CD4-positive, alpha-beta T cell treated with Interleukin-15 for 4 hours (primary cell): ENCODE results near the gene CFAP65.

ENCODE experiments used
- DNase-seq: peaks from one replicate; pipeline ENCODE4 v3.0.0-alpha.2; 2020; ENCODE audit warnings: low spot score

The CFAP65 gene

DNA sequence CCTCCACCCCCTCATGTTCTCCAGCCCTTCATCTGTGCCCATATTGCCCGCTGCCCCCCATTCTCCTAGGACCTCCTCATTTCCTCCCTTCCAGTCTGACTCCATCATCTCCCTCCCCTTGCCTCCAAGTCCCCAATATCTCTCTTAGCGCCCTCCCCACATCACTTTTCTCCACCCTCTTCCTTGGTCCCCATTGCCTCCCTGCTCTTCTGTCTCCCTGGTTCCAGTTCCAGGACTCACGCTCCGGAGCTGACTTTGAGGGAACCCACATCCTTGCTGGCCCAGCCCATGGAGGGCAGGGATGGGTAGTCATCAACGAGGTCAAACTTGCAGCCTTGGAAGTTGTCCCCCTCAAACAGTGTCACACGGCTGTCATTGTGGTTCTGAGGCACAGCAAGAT, 50.7 kb downstream of the CFAP65 start:
- no peak for DNase-seq

DNA sequence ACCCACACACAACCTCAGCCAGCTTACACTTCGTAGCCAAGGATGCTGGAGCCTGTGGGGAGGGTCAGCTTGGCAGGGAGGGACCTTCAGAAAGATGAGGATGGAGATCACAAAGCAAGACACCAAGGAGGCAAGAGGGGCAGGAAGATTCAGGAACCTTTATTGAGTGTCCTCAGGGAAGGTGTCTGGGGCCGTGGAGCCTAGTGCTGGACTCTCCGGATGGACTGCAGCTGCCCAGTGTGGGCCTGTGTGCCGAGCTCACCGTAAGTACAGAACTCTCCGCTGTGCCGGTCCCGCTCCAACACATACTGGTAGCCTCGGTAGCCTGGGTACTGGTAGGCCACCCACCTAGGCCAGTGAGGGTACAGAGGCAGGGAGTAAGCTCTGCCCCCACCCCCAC, 51.3 kb downstream of the CFAP65 start:
- DNase-seq, result no peak

DNA sequence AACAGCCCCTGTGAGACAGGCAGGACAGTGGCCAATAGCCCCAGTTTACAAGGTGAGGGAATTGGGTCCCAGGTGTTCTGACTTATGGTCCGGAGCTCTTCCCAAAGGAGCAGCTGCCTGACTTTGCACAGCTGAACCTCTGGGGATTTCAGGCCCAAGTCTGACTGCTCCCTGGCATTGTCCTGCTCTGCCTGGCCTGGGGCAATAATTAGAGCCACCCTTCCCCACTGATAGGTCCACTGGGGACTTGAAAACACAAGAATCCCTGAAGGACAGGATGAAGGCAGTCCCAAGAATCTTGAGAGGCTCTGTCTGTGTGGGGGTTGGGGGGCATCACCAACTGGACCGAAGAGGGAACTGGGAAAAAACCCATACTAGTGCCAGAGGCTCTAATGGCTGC, 52.7 kb downstream of the CFAP65 start:
- no peak for DNase-seq

DNA sequence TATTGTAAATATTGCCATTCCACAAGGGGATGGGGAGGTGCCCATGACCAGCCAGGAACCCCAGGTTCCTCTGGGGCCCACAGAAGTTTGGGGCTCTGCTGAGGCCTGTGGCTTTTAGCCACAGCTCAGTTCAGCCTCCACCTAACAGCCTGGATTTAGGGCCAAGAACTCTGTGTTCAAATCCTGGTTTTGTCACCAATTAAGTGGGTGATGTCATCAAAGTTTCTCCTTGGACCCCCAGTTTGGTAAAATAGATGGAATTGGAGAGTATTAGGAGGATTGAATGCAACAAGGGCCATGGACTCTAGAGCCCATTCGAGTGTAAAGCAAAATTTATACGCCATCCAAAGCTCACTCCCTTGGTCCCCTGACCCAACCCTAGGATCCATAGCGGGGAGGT, 53.2 kb downstream of the CFAP65 start:
- DNase-seq, result no peak

DNA sequence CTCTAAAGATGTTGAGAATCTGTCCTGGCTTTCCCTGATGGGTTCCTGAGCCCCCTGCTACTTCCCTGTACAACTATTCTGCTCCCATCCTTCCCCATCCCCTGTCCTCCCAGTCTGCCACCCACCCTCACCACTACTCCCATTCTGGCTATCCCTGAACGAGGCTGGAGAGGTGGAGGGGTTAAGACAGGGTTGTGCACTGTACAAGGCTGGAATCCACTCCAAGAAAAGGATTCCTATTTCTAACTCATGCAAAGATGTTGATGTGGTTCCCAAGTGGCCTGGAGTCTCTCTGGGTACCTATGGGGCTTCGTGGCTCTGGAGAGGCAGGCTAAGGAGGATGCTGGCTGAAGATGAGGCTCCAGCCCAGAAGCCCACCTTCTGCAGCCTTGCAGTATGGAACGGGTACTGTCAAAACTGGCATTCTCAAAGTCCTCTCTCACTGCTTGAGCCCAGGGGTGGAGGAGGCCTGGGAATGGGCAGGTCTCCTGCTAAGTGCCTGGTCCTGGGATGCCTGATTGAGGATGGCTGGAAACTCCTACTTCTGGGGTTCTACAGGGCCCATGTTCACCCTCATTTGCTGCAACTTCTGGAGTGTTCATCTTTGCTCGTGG, 55.1 kb downstream of the CFAP65 start:
- DNase-seq, result no peak

DNA sequence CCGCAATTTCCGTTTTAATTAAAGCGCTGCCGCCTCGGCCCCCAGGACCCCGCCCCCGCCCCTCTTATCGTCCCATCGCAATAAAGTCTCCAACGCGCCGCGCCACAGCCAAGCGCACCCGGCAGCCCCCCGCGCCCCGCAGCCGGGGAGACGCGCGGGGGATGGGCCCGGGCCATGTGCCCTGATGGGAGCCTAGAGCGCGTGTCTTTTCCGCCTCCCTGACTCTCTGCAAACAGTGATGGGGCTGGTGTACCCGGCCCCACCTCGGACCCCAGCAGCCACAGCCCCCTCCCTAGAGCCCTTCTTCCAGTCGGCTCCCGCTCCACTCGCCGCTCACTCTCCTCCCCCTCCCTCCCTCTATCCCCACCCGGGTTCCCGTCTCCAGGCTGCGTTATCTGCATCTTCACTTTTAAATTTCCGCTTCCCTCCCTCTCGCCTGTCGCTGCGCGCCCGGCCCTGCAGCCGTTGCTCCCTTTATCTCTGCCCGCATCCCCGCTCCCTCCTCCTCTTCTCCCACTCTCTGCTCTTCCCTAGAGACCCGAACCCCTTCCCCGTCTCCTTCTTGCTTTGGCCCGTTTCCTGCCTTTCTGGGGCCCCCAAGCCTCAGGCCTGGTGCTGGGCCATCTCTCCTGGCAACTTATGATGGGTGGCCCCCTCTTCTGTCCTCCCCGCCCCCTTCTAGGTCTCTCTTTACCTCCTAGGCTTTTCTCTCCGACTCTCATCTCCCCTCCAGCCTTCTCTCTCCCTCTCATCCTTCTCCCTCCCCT, 55.8 kb downstream of the CFAP65 start:
- no peak for DNase-seq

DNA sequence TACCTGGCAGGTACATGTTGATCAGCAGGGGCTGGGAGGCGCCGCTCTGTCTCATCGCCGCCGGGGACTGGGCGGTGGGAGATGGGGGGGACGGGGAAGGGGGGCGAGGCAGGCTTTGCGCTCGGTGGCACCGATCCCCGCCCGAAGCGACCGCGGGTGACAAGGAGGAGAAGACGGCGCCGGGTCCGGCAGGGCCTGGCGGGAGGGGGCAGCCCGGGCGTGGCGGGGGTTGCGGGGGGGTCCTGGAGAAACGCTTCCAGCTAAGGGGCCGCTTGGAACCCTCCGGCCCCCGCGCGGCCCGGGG, 56.3 kb downstream of the CFAP65 start, which contains the start of gene FEV:
FEV (minus strand) TSS at position 164 of the 304 bp plus-strand sequence; CDS start at position 55, 109 bp downstream.
- no peak for DNase-seq

DNA sequence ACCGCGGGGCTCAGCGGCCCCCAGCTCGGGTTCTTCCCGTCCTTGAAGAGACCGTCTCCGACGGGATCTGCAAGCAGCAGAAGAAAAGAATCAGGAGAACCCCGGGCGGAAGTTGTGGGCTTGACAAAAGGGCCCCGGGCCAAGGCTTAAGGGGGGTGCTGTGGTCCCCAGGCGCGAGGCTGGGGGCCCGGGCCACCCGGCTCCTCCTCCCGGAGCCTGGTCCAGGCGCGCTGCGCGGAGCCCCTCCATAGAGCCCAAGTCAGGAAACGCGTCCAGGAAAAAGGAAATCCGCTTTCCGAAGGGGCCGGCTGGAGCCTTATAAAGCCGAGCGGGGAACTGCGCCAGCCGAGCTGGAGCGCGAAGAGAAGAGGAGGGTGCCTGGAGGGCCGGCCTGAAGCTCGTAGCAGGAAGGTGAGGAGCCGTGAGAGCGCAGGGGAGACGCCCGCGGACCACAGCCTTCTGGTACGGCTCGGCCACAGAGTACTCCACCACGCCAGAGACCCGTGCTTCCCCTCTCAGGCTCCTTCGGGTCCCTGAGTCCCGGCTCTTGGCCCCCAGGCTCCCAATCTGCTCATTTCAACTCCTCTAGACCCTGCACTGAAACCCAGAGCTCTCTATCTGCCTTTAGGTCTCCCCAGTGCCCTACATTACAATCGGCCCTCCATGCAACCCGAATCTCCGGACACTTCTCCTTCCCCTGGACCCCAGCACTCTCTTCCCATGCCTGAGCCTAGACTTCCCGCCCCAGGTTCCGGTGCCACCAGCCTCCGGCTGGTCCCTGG, 56.9 kb downstream of the CFAP65 start:
- no peak for DNase-seq

DNA sequence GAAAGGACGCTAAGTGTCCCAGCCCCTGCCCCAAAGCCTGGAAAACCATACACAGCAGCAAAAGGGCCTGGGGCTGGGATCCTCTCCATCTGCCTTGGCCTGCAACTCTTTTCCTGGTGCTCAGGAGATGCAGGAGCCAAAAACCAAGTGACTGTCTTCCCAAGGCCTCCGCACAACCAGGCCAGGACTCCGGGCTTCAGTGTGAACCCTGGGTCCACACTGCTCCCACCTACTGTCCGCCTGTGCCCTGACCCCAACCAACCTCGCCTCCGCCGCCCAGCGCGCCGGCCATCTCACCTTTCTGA, 57.4 kb downstream of the CFAP65 start:
- no peak for DNase-seq

DNA sequence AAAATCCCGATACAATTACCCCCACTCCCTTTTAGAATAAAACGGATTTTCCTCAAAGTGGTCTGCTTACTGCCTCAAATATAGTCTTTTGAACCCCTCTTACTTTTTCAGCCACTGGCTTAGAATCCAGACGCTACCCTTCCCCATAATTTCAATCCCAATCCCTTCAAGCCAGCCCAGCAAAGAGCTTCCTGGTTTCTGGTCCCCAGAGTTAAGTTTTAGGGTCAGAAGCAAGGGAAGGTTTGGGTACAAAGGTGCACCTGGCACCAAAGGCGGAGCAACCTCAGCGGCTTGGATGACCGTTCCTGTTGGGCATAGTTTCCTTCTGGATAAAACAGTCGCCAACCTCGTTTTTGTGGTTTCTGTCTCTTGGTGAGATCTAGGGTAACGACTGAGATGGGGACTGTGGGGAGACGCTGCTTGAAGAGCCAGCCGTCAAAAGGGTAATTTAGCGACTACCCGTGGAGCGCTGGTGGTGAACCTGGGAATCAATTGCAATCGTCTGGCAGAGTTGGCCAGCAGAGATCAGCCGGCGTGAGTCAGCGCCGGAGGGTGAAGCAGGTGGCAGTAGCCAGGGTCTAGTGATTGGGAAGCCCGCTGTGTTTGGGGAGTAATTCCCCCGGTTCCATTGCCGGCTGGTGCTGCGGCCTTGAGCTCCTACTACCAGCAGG, 57.9 kb downstream of the CFAP65 start:
- no peak for DNase-seq

DNA sequence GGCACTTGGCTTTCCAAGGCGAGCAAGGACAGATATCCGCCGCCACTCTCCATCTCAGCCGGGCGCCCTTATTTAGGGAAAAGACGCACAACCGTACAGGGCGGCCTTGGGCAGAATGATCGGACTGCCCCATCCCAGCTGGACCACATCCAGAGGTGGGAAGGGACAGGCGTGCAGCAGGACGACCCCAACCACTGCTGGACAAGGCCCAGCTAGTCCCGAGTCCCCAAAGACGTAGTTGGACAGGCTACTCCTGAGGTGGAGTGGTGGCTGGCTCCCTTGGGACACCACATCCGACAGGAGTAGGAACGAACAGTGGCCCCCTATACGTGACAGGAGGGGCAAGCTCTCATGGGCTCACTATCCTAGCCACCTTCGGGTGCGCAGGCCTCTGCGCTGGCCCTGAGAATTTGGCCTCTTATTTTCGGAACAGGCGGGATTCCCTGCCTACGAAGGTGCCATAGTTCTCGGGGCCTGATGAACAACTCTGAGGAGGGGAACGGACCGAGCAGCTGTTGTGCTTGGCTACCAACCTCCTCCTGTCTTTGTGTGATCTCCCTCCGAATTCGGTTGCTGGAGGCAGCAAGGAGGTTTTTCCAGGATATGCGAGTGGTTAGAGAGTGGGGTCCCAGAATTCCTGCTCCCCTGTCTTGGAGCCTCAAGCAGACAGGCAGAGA, 58.6 kb downstream of the CFAP65 start:
- DNase-seq, result no peak

DNA sequence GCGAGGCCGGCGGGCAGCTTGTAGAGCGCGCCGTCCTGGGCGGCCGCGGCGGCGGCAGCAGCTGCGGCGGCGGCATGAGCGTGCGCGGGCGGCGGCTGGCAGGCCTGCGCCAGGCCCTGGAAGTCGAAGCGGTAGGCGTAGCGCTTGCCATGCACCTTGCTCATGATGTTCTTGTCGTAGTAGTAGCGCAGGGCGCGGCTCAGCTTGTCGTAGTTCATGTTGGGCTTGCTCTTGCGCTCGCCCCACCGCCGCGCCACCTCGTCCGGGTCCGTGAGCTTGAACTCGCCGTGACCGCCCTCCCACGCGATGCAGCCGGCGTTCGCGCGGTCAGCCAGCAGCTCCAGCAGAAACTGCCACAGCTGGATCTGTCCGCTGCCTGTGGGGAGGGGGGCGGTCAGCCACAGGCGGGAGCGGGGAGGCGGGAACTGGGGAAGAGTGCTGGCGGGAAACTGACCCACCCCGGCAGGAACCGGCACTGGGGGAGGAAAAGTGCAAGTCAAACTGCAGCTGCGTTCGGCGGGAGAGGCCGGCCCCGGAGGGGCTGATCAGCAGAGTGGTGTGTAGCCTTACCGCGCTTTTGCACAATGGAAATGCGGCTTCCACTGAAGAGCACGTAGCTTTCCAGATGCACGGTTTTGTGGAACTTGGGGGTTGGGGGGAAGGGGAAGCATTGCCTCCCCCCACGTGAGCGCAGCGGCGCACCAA, 59.3 kb downstream of the CFAP65 start:
- DNase-seq, result no peak

DNA sequence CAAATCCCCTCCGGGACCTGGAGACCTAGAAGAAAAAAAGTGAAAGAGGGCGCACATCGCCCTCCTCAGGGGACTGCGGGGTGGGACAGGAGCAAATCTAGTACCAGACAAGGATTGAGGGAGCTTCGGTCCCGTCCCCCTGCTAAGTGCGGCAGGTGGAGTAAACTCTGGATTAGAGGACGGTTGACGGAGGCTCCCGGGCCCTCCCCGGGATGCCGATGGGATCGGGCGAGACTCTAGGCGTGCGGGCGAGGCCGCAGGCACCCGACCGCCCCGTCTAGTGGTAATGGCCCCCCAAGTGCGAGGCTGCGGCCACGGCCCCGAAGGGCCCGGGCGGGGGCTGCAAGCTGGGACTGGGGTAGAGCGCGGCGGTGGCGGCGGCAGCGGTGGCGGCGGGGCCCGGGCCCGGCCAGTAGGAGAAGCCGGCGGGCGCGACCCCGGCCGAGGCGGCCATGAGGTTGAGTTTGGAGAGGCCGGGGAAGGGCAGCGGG, 59.9 kb downstream of the CFAP65 start:
- no peak for DNase-seq

DNA sequence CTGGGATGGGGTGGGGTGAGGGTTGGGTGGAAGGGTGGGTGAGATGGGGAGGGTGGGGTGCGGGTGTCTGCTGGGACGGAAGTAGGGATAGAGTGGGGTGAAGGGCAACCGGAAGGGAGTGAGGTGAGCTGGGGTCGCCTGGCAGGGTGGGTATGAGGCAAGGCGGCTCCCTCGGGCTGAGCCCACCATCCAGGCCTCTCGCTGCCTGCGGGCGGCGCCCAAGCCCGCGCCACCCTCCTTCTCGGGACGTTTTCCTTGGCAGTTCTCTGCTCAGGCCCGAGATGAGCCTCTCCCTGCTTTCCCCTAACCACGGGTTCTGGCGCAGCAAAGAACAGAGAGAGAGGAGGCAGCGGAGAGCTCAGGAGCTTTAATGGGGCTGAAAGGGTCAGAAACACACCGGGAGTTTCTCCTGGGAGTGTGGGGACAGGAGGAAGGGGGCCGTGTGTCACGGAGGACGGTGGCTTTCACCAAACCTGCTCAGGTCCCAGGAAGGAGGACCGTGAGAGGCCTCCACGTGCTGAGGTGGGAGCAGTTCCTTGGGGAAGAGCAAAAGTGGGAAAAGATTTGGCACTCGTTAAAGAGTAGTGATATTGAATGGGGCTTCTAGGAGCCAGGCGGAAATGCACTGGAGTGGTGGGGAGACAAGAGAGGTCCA, 60.5 kb downstream of the CFAP65 start:
- DNase-seq, result no peak

DNA sequence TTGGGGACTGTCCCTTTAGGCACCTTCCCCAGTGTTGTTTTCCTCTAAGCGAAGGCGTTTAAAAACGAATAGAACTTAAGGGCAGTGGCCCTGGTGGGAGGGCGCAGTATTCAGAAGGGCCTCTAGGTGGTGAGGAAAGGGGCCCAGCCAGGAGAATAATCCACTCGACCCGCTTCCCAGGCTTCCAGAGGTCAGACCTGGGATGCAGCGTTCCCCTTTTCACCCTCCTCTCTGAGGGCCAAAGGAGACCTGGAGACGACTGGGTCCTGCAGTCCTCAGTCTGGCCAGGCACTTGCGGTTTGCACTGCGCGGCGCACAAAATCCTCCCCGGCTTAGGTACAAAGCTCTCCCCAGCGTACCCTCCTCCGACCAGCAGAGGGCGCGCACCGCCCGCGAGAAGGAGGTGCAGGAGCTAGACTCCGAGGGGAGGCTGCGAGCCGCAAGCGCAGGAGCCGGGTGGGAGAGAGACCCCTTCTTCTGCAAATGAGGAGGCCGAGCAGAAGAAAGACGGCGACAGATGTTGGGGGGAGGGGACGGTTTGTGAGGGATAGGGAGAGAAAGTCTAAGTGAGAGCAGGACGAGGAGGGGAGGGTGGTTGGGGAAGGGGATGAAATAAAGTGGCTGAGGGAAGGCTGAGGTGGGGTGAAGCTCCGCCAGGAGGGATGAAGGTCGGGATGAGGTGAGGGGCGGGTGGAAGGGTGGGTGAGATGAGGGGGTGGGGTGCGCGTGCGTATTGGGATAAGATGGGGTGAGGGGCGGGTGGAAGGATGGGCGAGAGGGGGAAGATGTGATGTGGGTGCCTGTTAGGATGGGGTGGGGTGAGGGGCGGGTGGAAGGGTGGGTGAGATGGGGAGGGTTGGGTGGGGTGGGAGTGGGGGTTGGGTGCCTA, 61.2 kb downstream of the CFAP65 start:
- DNase-seq, result peak; percentile 83

DNA sequence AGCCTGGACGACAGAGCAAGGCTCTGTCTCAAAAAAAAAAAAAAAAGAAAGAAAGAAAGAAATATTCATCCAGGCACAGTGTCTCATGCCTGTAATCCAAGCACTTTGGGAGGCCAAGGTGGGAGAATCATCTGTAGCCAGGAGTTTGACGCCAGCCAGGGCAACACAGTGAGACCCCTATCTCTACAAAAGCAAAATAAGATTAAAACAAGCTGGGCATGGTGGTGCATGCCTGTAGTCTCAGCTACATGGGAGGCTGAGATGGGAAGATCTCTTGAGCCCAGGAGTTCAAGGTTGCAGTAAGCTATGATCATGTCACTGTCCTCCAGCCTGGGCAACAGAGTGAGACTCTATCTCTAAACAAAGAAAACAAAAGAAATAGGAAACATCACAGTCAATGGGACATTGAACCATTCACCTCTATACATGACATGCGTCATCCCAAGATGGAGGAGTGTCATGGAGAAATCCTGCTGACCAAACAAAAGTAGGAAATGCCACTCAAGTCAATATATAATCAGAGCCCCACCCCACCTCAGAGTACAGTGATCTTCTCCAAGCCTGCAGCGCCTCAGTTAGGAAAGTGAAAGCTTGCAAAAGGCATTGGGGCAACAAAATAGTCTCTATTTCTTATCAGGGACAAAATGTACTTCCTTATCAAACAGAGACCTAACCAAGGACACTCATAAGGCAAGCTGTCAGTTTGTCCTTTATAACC, 66.1 kb downstream of the CFAP65 start:
- DNase-seq, result no peak

DNA sequence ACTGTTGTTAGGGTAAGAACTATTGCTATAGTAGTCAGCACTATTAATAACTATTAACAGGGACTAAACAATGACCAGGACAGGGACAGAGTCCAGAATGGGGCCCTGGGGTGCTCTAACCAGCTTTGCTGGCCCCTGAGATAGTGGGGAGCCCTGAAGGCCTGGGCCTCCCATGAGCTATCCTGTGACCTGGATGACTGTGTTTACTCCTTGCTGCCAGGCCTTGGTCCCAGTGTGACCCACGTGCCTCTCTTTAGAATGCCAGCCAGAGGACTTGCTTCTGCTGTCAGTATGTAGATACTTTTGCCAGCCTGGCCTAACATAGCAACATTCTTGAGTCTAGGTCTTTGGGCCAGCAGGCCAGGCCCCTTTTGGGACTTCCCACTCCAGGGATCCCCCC, 70.4 kb downstream of the CFAP65 start:
- no peak for DNase-seq

DNA sequence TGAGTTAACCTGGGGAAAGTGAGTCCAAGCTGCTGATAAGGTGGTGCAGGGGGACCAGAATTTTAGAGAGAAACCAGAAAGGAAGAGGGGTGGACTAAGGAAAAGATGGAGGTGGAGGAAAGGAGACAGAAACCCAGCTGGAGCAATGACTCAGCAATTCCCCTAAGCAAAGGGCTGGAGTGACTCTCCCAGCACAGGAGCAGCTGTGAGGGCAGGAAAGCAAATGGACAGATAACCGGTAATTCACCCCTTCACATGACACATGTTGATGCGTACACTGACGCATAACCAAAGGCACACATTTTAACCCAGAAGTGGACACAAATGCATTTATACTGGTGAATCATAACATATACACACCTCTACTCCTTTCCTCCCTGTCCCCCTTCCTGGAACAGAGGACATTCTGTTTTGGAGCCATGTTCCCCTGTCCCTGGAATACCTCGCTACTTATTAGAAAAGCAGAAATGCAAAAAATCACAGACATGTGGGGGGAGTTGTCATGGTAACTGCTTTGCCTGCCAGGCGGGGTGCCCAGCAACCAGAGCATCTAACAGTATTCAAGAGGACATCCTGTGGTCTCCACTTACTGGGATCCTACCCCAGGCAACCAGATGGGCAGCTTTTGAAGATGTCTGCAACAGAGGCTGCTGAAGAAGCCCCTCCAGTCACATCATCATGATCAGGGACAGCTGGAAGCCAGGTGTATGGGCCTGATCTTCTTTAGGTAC, 77.1 kb downstream of the CFAP65 start:
- no peak for DNase-seq

DNA sequence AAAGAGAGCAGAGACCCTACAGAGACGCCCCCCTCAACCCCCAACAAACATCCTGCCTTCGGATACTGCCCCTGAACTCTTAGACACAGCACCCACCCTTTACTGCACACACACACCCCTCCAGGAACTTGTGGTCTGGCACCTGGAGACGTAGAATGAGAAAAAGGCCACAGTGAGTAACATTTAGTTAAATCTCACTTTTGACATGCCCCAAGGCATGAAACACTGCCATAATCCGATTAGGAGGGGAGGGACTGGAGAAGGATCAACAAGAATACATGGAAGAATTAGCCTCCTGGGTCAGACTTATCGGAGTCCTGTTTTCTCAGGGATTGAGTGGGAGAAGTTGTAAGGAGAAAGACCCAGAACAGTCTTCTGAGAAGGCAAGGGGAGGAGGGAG, 77.7 kb downstream of the CFAP65 start:
- DNase-seq, result no peak
